Loucy (cell line): ENCODE results near the gene FUT7.
A peak's percentile ranks its signal among the peaks of the same experiment; 100 is the strongest.

Source experiments
- H2AFZ ChIP-seq: fragments of 200-600 bp; sonication (generic); 2 replicates; pipeline ENCODE4 v1.6.0; 2016; ENCODE audit warnings: antibody characterized with exemption, mild to moderate bottlenecking, low read length, moderate library complexity
- H3F3A ChIP-seq: fragments of 200-600 bp; 2 replicates; pipeline ENCODE4 v1.6.0; 2016; ENCODE audit warnings: antibody characterized with exemption, low read depth, mild to moderate bottlenecking
- H3K27me3 ChIP-seq: fragments of 200-600 bp; sonication (generic); 2 replicates; pipeline ENCODE4 v1.6.1; 2014; ENCODE audit warnings: low read length, mild to moderate bottlenecking; ENCODE audit not compliant: insufficient read depth, poor library complexity, severe bottlenecking
- H3K36me3 ChIP-seq: fragments of 200-600 bp; sonication (generic); 2 replicates; pipeline ENCODE4 v1.6.1; 2016; ENCODE audit warnings: low read length; ENCODE audit not compliant: insufficient read depth
- H3K4me1 ChIP-seq: fragments of 200-600 bp; sonication (generic); 2 replicates; pipeline ENCODE4 v1.5.1; 2014; ENCODE audit warnings: low read length, mild to moderate bottlenecking; ENCODE audit not compliant: insufficient read depth, poor library complexity, severe bottlenecking
- H3K4me2 ChIP-seq: fragments of 200-600 bp; sonication (generic); 2 replicates; pipeline ENCODE4 v1.6.0; 2014; ENCODE audit warnings: antibody characterized with exemption, low read length, low read depth, mild to moderate bottlenecking; ENCODE audit not compliant: poor library complexity, severe bottlenecking
- H3K4me3 ChIP-seq: fragments of 200-600 bp; sonication (generic); 2 replicates; pipeline ENCODE4 v1.5.1; 2014; ENCODE audit warnings: low read length, mild to moderate bottlenecking, mixed read lengths; ENCODE audit not compliant: poor library complexity, severe bottlenecking
- H3K79me2 ChIP-seq: fragments of 200-600 bp; sonication (generic); 2 replicates; pipeline ENCODE4 v1.6.1; 2014; ENCODE audit warnings: low read length; ENCODE audit not compliant: insufficient read depth
- H3K9ac ChIP-seq: fragments of 200-600 bp; sonication (generic); 2 replicates; pipeline ENCODE4 v1.6.0; 2014; ENCODE audit warnings: mild to moderate bottlenecking, low read depth, low read length, moderate library complexity; ENCODE audit not compliant: poor library complexity, severe bottlenecking
- H3K9me2 ChIP-seq: fragments of 200-600 bp; sonication (generic); replicated peaks from 2 replicates; pipeline ENCODE4 v1.6.1; 2016; ENCODE audit warnings: low read depth, low read length, mixed read lengths
- H3K9me3 ChIP-seq: fragments of 200-600 bp; sonication (generic); 2 replicates; pipeline ENCODE4 v1.6.1; 2014; ENCODE audit warnings: mild to moderate bottlenecking, antibody characterized with exemption, low read length, low read depth; ENCODE audit not compliant: insufficient read depth
- H4K20me1 ChIP-seq: fragments of 200-600 bp; sonication (generic); 2 replicates; pipeline ENCODE4 v1.6.0; 2014; ENCODE audit warnings: antibody characterized with exemption, low read length, mild to moderate bottlenecking; ENCODE audit not compliant: insufficient read depth, poor library complexity, severe bottlenecking
- EZH2phosphoT487 ChIP-seq: fragments of 200-600 bp; IDR thresholded peaks from 2 replicates; pipeline ENCODE4 v1.6.1; 2018; ENCODE audit warnings: antibody characterized with exemption, mild to moderate bottlenecking, moderate library complexity, borderline replicate concordance
- TF ChIP-seq, protein P1 (sequence below): fragments of 200-600 bp; sonication (generic); conservative IDR thresholded peaks from 2 replicates; pipeline ENCODE4 v1.5.1; 2014; ENCODE audit warnings: mild to moderate bottlenecking, antibody characterized with exemption, low read length

FUT7 gene

GRCh38 chr9:136991993-136992818, 39.7 kb downstream of the FUT7 start, which contains the start of gene PAXX:
TSS of gene PAXX (plus strand) at chr9:136992422. CDS start at chr9:136992444, 22 bp downstream.
- Histone ChIP-seq H3K36me3 (no peaks in the 10 kb centered on the region), H3K27me3 (no peaks in the 10 kb centered on the region), H3K4me2 (peak within 1 kb of the TSS; percentile 92), H3K9ac (peak within 1 kb of the TSS; percentile 85), H4K20me1 (peaks cover 12% of the 10 kb centered on the region), H3K4me3 (peak within 1 kb of the TSS; percentile 89), H3F3A (no peaks in the 10 kb centered on the region), H3K9me3 (no peaks in the 10 kb centered on the region), H3K79me2 (peaks cover 18% of the 10 kb centered on the region), H2AFZ (peak within 1 kb of the TSS; percentile 88; the same call in 1 of the 2 replicates), H3K9me2 (no peaks in the 10 kb centered on the region), H3K4me1 (peaks cover 15% of the 10 kb centered on the region)
- no peak for TF ChIP-seq EZH2phosphoT487
- TF ChIP-seq, protein P1, sequence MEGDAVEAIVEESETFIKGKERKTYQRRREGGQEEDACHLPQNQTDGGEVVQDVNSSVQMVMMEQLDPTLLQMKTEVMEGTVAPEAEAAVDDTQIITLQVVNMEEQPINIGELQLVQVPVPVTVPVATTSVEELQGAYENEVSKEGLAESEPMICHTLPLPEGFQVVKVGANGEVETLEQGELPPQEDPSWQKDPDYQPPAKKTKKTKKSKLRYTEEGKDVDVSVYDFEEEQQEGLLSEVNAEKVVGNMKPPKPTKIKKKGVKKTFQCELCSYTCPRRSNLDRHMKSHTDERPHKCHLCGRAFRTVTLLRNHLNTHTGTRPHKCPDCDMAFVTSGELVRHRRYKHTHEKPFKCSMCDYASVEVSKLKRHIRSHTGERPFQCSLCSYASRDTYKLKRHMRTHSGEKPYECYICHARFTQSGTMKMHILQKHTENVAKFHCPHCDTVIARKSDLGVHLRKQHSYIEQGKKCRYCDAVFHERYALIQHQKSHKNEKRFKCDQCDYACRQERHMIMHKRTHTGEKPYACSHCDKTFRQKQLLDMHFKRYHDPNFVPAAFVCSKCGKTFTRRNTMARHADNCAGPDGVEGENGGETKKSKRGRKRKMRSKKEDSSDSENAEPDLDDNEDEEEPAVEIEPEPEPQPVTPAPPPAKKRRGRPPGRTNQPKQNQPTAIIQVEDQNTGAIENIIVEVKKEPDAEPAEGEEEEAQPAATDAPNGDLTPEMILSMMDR, result no peak

DNA sequence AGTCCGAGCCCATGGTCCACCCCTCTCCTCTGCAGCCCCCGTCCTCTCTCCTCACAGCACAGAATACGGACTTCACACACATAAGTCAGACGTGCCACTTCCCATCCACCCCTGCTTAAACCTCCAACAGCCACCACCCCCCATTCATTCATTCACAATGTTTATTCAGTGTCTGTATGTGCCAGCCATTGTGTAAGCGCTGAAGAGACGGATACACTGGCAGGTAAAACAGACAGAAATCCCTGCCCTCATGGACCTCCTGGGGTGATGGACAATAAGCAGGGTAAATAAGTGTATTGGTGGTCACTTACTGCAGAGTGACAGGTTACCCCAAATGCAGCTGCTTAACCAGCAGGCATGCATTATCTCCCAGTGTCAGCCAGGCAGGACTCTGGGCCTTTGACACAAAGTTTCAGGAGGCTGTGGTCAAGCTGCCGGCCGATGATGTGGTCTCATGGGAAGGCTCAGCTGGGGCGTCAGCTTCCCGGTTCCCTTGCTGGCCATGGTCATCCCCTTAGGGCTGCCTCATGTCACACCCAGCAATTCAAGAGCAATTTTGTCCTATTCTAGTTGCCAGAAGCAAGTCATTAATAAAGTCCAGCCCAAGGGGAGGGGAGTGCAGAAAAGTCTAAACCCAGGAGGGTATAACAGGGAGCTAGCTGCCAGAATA, 41.5 kb downstream of the FUT7 start:
- peaks cover 12% of the 10 kb centered on the region for H4K20me1 ChIP-seq
- H3K4me2 ChIP-seq, result no peak overlapping the region
- no peak overlapping the region for H2AFZ ChIP-seq
- peaks cover 10% of the 10 kb centered on the region for H3K4me1 ChIP-seq
- H3K9me3 ChIP-seq, result no peaks in the 10 kb centered on the region
- H3K4me3 ChIP-seq, result no peak overlapping the region
- H3K36me3 ChIP-seq, result no peaks in the 10 kb centered on the region
- H3K9ac ChIP-seq, result no peak overlapping the region
- no peaks in the 10 kb centered on the region for H3K9me2 ChIP-seq
- TF ChIP-seq, protein P1, result no peak
- no peak for TF ChIP-seq EZH2phosphoT487
- peaks cover 18% of the 10 kb centered on the region for H3K79me2 ChIP-seq
- H3F3A ChIP-seq, result no peaks in the 10 kb centered on the region
- H3K27me3 ChIP-seq, result no peaks in the 10 kb centered on the region

DNA sequence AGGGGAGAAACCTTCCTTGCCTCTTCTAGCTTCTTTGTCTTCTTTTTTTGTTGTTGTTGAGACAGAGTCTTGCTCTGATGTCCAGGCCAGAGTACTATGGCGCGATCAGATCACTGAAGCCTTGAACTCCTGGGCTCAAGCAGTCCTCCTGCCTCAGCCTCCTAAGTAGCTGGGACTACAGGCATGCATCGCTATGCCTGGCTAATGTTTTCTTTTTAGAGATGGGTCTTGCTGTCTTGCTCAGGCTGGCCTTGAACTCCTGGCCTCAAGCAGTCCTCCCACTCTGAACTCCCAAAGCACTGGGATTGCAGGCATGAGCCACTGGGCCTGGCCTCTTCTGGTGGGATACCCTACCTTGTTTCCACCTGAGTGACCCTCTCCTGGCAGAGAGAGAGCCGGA, 43.0 kb downstream of the FUT7 start:
- Histone ChIP-seq H3K4me3 (no peak overlapping the region), H3K27me3 (no peaks in the 10 kb centered on the region), H3K36me3 (no peaks in the 10 kb centered on the region), H3K9me2 (no peaks in the 10 kb centered on the region), H3K79me2 (peaks cover 13% of the 10 kb centered on the region), H3K9ac (no peak overlapping the region), H4K20me1 (peaks cover 10% of the 10 kb centered on the region), H3K4me2 (no peak overlapping the region), H3K9me3 (no peaks in the 10 kb centered on the region), H2AFZ (no peak overlapping the region), H3K4me1 (peaks cover 10% of the 10 kb centered on the region), H3F3A (no peaks in the 10 kb centered on the region)
- no peak for TF ChIP-seq EZH2phosphoT487
- TF ChIP-seq, protein P1, result no peak
